GM06990 (cell line): ENCODE data around the gene LDLRAD4.
A peak's percentile ranks its signal among the peaks of the same experiment; 100 is the strongest.

Experiments used
- DNase-seq: peaks from one replicate; pipeline ENCODE4 v3.0.0-alpha.2; 2011; ENCODE audit not compliant: insufficient read length; ENCODE audit errors: extremely low read depth
- H3K27me3 ChIP-seq: replicated peaks from 2 replicates; pipeline ENCODE4 v1.6.0; 2011; ENCODE audit warnings: low read length; ENCODE audit not compliant: control insufficient read depth, insufficient read depth
- H3K36me3 ChIP-seq: 2 replicates; pipeline ENCODE4 v1.5.1; 2011; ENCODE audit warnings: low read length; ENCODE audit not compliant: control insufficient read depth, insufficient read depth
- H3K4me3 ChIP-seq: replicated peaks from 2 replicates; pipeline ENCODE4 v1.5.1; 2011; ENCODE audit warnings: low read depth, mild to moderate bottlenecking, control low read depth, low read length
- TF ChIP-seq, protein P1 (sequence below): IDR thresholded peaks from 2 replicates; pipeline ENCODE4 v1.5.1; 2011; ENCODE audit warnings: low read length, control low read depth, mild to moderate bottlenecking, inconsistent platforms; ENCODE audit not compliant: insufficient read depth, poor library complexity, severe bottlenecking

LDLRAD4 gene

GRCh38 chr18:13465124-13465446 is 246.5 kb downstream of the LDLRAD4 start:
- TF ChIP-seq, protein P1, sequence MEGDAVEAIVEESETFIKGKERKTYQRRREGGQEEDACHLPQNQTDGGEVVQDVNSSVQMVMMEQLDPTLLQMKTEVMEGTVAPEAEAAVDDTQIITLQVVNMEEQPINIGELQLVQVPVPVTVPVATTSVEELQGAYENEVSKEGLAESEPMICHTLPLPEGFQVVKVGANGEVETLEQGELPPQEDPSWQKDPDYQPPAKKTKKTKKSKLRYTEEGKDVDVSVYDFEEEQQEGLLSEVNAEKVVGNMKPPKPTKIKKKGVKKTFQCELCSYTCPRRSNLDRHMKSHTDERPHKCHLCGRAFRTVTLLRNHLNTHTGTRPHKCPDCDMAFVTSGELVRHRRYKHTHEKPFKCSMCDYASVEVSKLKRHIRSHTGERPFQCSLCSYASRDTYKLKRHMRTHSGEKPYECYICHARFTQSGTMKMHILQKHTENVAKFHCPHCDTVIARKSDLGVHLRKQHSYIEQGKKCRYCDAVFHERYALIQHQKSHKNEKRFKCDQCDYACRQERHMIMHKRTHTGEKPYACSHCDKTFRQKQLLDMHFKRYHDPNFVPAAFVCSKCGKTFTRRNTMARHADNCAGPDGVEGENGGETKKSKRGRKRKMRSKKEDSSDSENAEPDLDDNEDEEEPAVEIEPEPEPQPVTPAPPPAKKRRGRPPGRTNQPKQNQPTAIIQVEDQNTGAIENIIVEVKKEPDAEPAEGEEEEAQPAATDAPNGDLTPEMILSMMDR = no peak
- Histone ChIP-seq H3K27me3 (no peaks in the 10 kb centered on the region), H3K36me3 (no peaks in the 10 kb centered on the region), H3K4me3 (peak overlapping the region; percentile 61)
- DNase-seq = no peak

- Histone ChIP-seq H3K4me3 (peak overlapping the region; percentile 61), H3K27me3 (no peaks in the 10 kb centered on the region), H3K36me3 (no peaks in the 10 kb centered on the region; the same call in 1 of the 2 replicates)
- no peak for DNase-seq
- TF ChIP-seq, protein P1 = no peak
These were observed 246.9 kb downstream of the LDLRAD4 start for GRCh38 chr18:13465476-13465875.

DNA sequence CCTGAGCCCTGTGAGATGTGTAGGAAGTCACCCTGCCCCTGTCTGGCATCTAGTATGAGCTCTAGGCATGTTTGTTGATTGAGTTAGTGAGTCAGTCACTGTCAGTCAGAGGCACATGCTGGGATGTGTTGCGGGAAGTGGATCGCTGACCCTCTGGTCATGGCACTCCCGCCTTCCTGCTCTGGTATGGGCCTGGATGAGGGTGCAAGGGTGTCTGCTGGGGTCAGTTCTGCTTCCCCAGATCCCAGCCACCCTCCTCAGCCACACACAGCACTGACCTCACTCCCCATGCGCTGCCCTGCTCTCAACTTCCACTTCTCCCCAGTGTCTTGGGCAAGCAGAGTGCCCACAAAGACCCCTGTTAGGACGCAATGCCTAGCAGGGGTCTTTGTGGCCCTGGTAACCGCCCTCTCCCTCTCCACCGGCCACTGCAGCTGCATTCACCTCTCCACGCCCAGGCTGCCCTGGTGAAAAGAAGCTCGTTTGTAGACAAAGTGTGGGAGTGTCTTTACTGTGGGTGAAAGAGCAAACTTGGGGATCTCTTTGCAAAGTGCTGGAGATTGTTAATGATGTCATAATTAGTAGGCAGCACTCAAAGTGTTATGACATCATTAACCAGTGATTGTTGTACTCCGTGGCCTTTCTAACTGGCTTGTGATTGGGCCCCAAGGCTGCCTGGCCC is 252.1 kb downstream of the LDLRAD4 start:
- Histone ChIP-seq H3K36me3 (no peaks in the 10 kb centered on the region; the same call in 1 of the 2 replicates), H3K27me3 (no peaks in the 10 kb centered on the region), H3K4me3 (no peak overlapping the region)
- no peak for DNase-seq
- TF ChIP-seq, protein P1 = no peak

- TF ChIP-seq, protein P1 = no peak
- Histone ChIP-seq H3K4me3 (no peak overlapping the region), H3K36me3 (no peaks in the 10 kb centered on the region; the same call in 1 of the 2 replicates), H3K27me3 (no peaks in the 10 kb centered on the region)
- no peak for DNase-seq
These were observed 252.8 kb downstream of the LDLRAD4 start for GRCh38 chr18:13471198-13471845.

DNA sequence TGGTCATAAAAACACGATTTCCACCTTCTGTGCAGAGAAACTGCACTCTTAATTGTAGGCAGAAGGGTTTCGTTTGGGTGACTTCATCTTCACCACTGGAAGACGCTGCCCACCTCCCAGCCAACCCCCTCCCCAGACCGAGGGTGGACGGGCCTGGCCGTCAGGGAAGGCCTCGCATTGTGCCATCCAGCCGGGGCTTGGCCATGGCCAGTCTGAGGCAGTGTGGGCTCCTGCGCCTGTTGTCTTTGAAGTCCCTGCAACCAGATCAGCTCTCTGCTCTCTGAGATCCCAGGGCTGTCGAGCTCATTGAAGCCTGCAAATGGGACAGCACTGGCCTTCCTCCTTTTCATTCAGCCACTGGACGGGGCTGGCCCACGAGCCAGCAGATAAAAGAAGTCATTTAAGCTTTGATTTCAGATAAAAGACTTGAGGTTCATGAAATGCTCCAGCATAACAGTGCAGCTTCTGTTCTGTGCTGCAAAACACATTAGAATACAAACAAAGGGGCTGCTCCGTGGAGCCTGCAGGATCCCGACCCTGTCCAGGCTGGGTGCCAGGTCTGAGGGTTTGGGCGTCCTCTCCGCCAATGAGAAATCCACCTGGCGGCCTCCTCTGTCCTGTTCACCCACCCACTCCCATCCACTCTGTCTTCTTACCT is 253.5 kb downstream of the LDLRAD4 start:
- TF ChIP-seq, protein P1 = no peak
- no peaks in the 10 kb centered on the region; the same call in 1 of the 2 replicates for H3K36me3 ChIP-seq
- DNase-seq = no peak
- no peaks in the 10 kb centered on the region for H3K27me3 ChIP-seq
- H3K4me3 ChIP-seq = no peak overlapping the region
